Measurements from ENCODE around the gene C6orf47.

DNA sequence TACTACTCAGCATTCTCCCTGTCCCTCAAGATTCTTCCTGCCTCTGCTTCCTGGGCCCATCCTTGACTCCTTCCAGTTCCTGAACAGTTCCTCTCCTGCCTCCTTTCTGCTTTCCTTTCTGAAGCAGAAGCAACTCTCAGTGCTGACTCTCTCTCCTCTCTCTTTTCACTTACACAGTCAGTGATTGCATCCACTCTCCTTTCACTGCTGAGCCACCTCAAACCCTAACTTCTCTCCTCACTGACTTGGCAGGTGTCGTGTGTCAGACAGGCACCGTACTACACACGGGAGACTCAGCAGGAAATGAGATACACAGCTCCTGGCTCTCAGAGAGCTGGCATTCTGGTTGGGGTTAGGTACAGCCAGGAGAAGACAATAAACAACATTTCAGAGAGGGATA is 37.0 kb upstream of the C6orf47 start:
- TF ChIP-seq CTCF (IDR thresholded peaks at IDR 0.05; ENCODE audit: poor library complexity, severe bottlenecking): no peak
- TF ChIP-seq EP300 (conservative IDR thresholded peaks at IDR 0.05; ENCODE audit: poor library complexity, severe bottlenecking): no peak
- no peak for TF ChIP-seq EZH2 (IDR thresholded peaks at IDR 0.05; ENCODE audit: borderline replicate concordance, insufficient read depth, low read length, poor library complexity, severe bottlenecking)
- TF ChIP-seq SMC3 (conservative IDR thresholded peaks at IDR 0.05; ENCODE audit: poor library complexity): no peak
- no peak for TF ChIP-seq POLR2AphosphoS5 (IDR thresholded peaks at IDR 0.05)
- no peak for TF ChIP-seq REST (IDR thresholded peaks at IDR 0.05; ENCODE audit: borderline replicate concordance)
- no peak for TF ChIP-seq RAD21 (conservative IDR thresholded peaks at IDR 0.05)
- TF ChIP-seq TAF1 (IDR thresholded peaks at IDR 0.05; ENCODE audit: low read depth): no peak

Measured in neural cell (in vitro differentiated cells).